ENCODE results near the gene FBXL5. TPM values are rescaled to one million over a fixed set of nuclear protein-coding genes. Genes with fewer than 3 reads are reported as not detected.

Gene FBXL5
- total RNA-seq, 4 donors from 2014 or later: 130 to 213 (median 188) TPM

DNA sequence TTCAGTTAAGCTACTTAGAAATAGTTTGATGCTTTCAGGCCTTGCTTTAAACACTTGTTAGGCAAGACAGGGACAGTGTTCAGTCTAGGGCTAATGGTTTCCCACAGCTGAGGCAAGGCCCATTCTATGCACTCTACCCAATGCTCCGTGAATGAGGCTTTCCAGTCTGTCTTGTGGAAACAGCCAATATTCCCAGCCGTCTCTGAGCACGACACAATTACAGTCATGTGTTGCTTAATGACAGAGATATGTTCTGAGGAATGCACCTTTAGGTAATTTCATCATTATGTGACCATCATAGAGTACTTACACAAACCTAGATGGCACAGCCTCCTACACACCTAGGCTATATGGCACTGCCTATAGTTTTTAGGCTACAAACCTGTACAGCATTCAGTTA lies 16.9 kb upstream of the FBXL5 start:
- TF ChIP-seq, protein P1, sequence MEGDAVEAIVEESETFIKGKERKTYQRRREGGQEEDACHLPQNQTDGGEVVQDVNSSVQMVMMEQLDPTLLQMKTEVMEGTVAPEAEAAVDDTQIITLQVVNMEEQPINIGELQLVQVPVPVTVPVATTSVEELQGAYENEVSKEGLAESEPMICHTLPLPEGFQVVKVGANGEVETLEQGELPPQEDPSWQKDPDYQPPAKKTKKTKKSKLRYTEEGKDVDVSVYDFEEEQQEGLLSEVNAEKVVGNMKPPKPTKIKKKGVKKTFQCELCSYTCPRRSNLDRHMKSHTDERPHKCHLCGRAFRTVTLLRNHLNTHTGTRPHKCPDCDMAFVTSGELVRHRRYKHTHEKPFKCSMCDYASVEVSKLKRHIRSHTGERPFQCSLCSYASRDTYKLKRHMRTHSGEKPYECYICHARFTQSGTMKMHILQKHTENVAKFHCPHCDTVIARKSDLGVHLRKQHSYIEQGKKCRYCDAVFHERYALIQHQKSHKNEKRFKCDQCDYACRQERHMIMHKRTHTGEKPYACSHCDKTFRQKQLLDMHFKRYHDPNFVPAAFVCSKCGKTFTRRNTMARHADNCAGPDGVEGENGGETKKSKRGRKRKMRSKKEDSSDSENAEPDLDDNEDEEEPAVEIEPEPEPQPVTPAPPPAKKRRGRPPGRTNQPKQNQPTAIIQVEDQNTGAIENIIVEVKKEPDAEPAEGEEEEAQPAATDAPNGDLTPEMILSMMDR (IDR thresholded peaks at IDR 0.05): no peak
- ATAC-seq (ENCODE audit: low FRiP score) (no peak), DNase-seq (ENCODE audit: low spot score) (no peak)

DNA sequence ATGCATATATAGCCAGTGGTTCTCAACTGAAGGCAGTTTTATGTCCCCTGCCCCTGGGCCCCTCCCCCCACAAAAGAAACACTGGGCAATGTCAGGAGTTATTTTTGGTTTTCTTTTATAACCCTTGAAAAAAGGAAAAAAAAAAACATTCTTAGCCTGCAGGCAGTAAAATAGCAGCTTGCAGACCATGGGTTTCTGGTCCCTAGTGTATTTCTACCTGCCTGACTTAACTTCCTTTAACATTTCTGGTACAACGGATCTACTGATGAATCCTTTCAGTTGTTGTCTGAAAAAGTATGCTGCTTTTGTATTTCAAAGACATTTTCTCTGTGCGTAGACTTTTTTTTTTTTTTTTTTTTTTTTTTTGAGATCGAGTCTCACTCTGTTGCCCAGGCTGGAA lies 15.4 kb upstream of the FBXL5 start:
- DNase-seq (ENCODE audit: low spot score): no peak
- TF ChIP-seq, protein P1 (IDR thresholded peaks at IDR 0.05): no peak
- no peak for ATAC-seq (ENCODE audit: low FRiP score)

DNA sequence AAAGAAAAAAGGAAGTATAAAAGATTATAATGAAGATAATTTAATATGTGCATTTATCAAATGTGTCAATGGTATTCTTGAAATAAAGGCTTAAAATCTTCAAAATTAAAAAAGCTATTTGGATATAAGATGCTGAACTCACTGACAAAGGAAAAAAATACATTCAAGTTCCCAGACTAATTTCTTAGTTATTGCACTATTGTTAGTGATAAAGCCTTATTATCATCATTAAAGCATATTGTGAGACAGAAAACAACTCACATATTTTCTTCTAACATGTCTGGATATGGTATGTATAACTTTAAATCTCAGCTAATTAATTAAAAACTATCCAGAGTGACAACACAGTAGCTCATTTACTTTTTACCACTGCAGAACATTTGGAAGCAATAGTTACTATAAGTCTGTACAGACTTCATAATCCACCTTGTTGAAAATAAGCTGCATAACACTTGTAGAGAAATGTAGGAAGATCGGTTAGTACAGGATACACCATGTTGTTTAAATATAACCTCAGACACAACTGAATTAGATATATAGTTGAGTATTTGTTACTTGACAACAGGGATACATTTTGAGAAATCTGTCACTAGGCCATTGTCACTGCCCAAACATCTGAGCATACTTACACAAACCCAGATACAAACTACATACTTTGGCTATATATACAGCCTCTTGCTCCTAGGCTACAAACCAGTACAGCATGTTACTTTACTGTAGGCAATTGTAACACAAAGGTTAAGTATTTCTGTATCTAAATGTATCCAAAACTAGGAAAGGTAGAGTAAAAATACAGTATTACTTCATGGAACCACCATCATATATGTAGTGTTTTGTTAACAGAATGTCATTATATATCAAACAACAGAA lies 13.6 kb upstream of the FBXL5 start:
- TF ChIP-seq, protein P1 (IDR thresholded peaks at IDR 0.05): no peak
- ATAC-seq (ENCODE audit: low FRiP score): no peak

DNA sequence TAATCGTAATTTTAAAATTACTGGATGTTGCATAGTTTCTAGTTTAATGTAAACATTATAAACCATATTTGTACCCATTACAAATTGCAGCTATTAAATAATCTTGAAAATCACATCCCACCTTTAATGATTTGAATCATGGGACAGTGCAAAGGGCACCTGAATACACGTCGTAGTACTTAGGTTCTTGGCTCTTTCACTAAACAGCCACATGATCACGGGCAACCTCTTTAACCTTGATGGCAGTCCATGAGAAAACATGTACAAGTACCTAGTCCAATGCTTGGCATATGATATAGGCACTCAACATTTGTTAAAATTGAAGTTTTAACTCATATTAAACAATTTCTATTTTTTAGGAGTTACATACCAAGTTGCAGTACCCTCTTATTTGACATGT lies 11.8 kb upstream of the FBXL5 start:
- TF ChIP-seq, protein P1 (IDR thresholded peaks at IDR 0.05): no peak
- DNase-seq (ENCODE audit: low spot score) (no peak), ATAC-seq (ENCODE audit: low FRiP score) (no peak)

More for the DNA sequence above, 13.6 kb upstream of the FBXL5 start:
- DNase-seq (ENCODE audit: low spot score): no peak

DNA sequence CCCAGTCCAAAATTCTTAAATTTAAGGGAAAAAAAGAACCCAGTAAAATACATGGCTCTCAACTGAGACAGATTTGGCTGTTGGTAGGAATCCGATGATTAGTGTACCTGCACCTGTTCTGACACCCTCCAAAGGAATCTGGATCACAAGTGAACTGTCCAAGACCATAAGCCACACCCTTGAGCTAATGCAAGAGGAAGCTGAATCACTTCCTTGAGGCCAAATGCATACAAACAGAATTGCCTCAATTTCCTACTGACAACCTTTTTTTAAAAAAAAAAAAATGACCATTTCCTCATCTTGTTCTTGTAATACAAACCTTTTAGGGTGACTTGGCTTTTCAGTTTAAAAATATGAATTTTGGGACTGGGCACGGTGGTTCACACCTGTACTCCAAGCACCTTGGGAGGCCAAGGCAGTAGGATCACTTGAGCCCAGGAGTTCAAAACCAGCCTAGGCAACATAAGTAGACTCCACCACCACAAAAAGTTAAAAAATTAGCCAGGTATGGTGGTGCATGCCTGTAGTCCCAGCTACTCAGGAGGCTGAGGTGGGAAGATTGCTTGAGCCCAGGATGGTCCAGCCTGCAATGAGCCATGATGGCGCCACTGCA lies 10.7 kb upstream of the FBXL5 start:
- peak; percentile 60 for ATAC-seq (ENCODE audit: low FRiP score)
- DNase-seq (ENCODE audit: low spot score): no peak
- TF ChIP-seq, protein P1 (IDR thresholded peaks at IDR 0.05): no peak

DNA sequence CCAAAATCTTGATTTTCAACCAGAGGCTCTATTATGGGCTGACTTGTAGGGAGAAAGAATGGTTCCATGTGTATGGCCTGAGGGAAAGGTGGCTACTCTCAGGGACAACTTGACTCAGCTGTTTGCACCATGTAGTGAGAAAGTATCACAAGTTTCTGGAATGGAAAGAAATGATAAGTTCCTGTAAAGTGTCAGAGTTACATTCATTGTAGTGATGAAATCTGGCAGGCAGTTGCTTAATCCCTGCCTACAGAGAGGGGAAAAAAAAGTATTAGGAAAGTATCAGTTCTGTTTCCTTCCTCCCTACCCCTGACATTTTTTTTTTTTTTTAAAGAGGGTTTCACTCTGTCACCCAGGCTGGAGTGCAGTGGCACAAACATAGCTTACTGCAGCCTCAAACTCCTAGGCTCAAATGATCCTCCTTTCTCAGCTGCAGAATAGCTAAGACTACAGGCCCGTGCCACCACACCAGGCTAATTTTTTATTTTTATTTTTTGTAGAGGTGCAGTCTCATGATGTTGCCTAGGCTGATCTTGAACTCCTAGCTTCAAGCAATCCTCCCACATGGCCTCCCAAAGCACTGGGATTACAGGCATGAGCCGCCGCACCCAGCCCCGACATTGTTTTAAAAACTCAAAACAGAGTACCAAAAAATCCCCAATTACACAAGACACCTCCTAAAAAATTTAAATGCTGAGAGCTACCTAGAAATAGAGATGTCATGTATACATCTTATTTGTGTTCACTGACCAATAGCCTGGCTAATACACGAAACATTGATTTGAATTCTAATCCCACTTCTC lies 4.8 kb upstream of the FBXL5 start:
- TF ChIP-seq, protein P1 (IDR thresholded peaks at IDR 0.05): no peak
- no peak for DNase-seq (ENCODE audit: low spot score)
- ATAC-seq (ENCODE audit: low FRiP score): peak; percentile 65
